HG03103 (cell line): Measurements from ENCODE around the gene PAX8.
"Not testable (repeated sequence)": the region's sequence is repeated elsewhere in the genome, so short reads cannot be mapped to it uniquely, and the experiment has no call there.

Experiments
- ATAC-seq: cut with Tn5 transposase; IDR thresholded peaks from one replicate; pipeline ENCODE4 v1.9.1; 2021; ENCODE audit warnings: low read depth; ENCODE audit not compliant: unreplicated experiment

The PAX8 gene

DNA sequence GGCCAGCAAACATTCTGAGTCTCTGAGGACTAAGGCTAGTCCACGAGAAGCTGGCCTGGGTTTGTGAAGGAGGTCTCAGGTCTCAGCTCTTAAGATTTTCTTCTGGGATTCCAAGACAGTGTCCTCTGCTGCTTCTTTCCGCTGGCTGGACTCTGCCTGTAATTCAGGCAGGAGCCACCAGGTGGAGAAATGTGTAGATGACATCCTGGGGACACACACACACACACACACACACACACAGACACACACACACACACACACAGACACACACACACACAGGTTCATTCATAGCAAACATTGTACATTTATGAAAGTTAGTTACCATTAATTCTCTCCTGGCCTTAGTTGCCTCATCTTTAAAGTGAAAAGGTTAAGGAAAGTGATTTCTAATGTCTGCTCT, 18.9 kb upstream of the PAX8 start:
- not testable (repeated sequence) for ATAC-seq

GRCh38 chr2:113291191-113291590, 12.5 kb upstream of the PAX8 start:
- no peak for ATAC-seq

DNA sequence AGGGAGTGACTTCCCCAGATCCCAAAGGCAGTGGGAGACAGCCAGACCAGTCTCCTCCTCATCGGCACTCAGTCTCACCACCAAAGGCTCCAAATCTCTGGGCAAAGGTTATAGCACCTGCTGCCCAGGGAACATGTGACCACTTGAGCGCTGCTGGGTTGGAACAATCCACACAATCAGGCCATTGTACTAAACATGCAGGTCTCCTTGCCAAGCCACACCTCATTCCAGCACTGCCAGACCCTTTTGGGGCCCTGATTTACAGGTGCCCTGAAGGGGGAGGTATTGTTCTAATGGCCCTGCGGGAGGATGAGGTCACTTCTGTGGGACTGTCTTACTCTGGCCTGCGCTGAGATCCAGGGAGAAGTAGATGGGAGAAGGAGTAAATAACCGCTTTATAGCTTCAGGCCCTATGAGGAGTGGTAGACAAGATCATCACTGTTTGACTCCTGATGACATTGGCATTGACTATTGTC, 10.0 kb upstream of the PAX8 start:
- ATAC-seq, result not testable (repeated sequence)

GRCh38 chr2:113288117-113288673, 9.5 kb upstream of the PAX8 start:
- ATAC-seq, result not testable (repeated sequence)

DNA sequence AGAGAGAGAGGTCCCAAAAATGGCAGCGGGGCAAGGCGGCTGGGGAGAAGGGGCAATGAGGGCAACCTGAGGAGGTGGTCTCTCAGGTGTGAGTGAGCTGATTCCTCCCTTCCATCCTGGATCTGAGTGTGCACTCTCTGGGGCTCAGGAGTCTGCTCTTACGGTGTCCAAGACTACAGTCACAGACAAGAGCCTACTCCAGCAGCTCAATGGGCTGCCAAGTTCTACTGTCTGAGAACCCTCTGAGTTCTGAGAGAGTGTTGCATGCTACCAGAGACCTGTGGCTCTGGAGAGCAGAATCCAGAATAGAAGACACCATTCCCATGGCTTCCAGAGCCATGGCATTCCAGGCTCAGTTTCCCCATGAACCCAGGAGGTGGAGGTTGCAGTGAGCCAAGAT, 7.1 kb upstream of the PAX8 start:
- ATAC-seq, result no peak

GRCh38 chr2:113284999-113285398, 6.3 kb upstream of the PAX8 start:
- not testable (repeated sequence) for ATAC-seq

DNA sequence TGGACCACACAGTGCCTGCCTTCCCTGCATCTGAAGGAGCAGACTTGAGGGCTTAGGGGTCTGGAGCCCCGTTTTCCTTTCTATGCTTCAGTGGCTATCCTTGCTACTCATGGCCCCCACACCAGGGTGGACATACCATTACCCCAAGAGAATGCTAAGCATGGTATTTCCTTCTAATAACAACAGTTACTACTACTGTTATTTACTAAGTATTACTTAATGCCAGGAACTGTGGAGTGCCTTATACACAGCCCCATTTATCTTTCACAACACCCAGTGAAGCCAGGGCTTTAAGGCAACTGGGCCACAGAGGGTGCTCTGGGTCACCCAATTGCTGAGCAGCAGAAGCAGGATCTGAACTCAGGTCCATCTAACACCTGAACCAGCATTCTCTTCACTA, 5.8 kb upstream of the PAX8 start:
- ATAC-seq, result no peak

DNA sequence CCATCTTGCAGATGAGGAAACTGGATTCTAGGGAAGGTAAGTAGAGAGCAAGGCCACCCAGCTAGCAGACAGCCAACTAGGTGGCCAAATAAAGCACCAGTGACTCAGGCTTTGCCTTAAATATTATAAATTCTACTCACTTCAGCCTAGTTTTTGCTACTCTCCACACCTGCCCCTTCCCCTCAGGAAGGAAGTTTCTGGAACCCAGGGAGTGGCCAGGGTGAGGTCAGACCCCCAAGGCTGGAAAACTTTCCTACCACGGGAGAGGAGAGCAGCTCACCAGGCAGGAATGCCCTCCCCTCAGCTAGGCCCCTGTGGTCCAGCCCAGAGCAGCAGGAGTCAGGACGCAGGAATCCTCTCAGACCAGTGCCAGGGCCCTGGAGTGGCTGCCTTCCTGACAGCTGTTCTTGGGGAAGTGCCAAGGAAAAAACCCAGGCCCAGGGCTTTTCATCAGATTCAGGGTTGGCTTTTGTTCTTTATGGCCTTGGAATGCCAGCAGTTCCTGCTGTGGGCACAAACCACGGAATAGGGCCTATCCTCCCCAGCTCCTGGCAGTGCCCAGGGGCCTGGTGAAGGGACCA, 5.1 kb upstream of the PAX8 start:
- no peak for ATAC-seq

- no peak for ATAC-seq
Observed at GRCh38 chr2:113282747-113283533, 4.2 kb upstream of the PAX8 start.

DNA sequence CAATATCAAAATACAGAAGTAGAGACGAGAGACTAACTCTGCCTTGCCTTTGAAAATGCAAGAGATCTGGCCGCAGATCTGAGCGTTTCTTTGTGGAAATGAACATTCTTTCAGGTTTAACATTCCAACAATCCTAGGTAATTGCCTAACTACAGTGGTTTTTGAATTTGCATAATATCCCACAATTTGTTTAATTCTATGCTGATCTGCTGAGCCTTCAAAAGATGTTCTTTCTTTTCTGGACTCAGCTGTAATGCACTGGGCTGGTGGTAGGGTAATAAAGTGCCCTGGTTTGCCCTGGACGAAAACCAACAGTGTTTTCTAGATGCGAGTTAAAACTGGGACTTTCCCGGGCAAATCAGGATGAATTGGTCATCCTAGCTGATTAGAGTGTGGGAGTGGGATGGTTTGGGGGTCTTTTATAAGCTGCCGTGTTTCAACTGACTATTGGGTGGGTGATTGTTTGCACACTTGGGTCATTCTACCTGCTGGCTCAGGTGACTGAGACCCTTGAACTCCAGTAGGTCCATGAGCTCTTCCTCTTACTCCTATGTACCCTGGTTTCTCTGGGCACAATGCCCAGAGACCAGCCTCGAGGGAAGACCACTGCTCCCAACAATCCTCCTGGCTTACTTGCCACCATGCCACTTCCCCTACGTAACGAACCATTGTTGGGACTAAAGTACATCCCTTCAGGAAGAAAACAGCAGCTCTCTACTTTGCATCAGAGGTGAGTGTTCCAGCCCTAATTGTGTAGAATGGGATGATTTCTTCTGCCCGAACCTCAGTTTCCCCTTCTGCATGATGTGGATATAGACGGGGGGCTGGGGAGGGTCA, 3.4 kb upstream of the PAX8 start:
- no peak for ATAC-seq

GRCh38 chr2:113278073-113278741, 514 bp downstream of the PAX8 start:
- ATAC-seq, result no peak

GRCh38 chr2:113277474-113278072, 1.1 kb downstream of the PAX8 start:
- no peak for ATAC-seq

GRCh38 chr2:113276761-113277425, 1.8 kb downstream of the PAX8 start:
- no peak for ATAC-seq

GRCh38 chr2:113276216-113276760, 2.4 kb downstream of the PAX8 start:
- no peak for ATAC-seq

DNA sequence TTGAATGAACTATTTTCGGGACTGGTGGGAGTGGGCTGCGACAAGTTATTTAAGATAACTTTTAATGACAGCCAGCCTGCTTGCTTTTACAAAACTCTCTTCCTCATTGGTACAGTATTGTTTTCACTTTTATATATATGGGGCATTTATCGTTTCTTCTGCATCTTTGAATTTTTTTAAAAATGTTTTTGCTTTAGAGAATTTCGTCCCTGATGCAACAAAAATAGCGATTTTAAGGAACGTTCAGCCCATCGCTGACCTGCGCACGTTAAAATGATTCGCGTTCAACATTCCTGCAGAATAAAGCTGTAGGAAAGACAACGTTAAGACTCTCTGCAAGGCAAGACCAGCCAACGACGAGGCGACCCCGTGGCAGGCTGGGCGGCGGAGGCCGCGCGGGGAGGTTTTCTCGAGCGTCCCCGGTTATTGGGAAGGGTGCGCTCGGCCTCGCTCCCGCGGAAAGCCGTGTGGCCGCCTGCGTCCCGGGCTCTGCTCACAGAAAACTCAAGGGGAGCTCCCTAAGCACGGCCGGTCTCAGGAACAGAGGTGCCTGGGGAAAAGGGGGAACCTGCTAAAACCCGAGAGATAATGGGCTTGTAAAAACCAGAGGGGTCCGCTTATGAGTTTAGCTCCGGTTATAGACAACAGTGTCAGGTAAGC, 3.0 kb downstream of the PAX8 start:
- ATAC-seq, result no peak

GRCh38 chr2:113274432-113274831, 4.3 kb downstream of the PAX8 start:
- ATAC-seq, result no peak

- ATAC-seq, result no peak
Observed at GRCh38 chr2:113273981-113274380, 4.7 kb downstream of the PAX8 start.

GRCh38 chr2:113273027-113273551, 5.6 kb downstream of the PAX8 start:
- ATAC-seq, result no peak
